NCI-H2107 (cell line): ENCODE measurements around the gene MBLAC2.
A peak's percentile ranks its signal among the peaks of the same experiment; 100 is the strongest.

Experiments used
- DNase-seq: peaks from one replicate; lab custom pipeline; 2025; lab: John Stamatoyannopoulos, UW

MBLAC2 gene

GRCh38 chr5:90474235-90475107, at the start of gene MBLAC2, which contains the start of gene POLR3G:
Gene MBLAC2, minus strand, starts transcription at chr5:90474771. Its CDS starts 479 bp downstream, at chr5:90474292.
Gene POLR3G, plus strand, starts transcription at chr5:90474864. Its CDS starts 10,704 bp downstream, at chr5:90485568.
- DNase-seq = peak; percentile 74

GRCh38 chr5:90519081-90519480, 44.5 kb upstream of the MBLAC2 start:
- peak; percentile 9 for DNase-seq

DNA sequence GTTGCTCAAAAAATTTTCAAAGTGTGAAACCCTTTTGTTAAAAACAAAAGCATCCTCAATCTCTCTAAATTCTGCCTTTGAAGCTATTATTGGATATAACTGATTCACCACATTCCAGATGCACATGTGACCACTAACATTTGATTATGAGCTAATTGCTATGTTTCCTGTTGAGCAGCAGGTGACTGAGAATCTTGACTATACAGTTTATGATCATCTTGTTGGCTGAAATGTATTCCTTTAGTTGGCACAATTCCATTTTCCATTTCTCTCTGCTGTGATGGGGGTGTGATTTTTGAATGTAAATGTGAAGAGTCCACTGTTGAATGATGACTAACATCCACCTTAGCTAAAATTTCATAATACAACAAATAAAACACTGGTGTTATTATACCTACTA, 44.1 kb upstream of the MBLAC2 start:
- DNase-seq = peak; percentile 12

- no peak for DNase-seq
Measured at GRCh38 chr5:90514520-90514919, 39.9 kb upstream of the MBLAC2 start.

DNA sequence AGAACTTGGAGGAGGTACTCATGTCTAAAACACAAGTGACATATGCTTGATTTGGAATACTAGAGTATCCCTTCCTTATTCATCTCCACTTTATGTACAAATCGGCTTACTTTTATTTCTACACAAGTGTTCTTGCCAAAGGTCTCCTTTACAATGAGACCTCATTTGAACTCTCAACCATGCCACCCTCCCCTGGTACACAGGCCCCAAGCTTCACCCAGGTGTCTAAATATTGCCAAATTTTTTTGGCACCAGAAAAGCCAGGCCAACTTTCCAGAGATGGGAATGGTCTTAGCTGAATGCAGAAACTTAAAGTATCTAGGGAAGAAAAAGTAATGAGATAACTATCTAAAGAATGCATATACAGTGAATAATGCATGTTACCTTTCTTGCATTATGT, 35.9 kb upstream of the MBLAC2 start:
- DNase-seq = no peak

GRCh38 chr5:90506221-90506620, 31.6 kb upstream of the MBLAC2 start:
- no peak for DNase-seq

DNA sequence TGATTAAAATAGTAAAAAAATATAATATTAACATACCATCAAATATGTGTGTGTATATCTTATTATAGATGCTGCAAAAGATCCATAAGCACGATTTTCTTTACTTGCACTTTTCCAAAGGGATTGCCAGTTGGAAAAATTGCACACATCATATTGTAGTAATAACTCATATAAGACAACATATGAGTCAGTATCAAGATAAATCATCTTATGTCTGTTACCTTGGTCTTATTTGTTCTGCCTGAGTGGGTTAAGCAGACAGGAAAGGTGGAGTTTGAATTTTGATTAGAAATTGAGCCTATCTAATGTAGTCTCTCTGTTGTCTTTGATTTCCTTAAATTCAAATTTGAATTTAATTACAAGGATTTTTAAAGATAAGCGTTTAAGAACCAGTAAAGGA, 30.2 kb upstream of the MBLAC2 start:
- no peak for DNase-seq

GRCh38 chr5:90503596-90503995, 29.0 kb upstream of the MBLAC2 start:
- no peak for DNase-seq

- no peak for DNase-seq
Measured at GRCh38 chr5:90495146-90495545, 20.6 kb upstream of the MBLAC2 start.

DNA sequence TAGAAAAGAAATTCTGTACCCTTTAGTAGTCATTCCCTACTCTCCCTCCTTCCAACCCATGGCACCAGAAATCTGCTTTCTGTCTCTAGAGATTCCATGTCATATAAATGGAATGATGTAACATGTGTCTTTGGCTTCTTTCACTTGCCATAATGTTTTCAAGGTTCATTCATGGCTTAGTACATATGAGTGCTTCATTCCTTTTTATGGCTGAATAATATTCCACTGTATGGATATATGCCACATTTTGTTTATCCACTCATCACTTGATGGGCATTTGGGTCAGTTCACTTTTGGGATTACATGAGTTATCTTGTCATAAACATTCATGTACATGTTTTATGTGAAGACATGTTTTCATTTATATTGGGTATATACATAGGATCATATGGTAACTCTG, 19.5 kb upstream of the MBLAC2 start:
- no peak for DNase-seq

DNA sequence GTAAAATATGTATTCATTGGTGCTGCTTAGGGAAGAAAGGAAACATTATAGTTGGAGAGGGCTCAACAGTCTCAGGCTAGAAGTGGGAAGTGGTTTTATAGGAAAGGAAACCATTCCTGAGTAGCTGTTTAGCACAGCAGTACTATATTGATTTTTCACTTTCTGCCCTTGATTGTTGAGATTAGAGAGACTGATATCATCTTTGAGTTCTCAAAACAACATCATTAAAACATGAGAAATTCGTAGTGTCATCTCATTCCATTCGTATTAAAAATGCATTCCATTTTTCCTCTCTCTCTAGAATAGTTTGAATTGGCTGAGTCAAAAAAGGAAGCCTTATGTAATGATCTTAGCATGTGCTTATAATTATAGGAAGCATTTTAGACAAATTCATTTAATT, 14.2 kb upstream of the MBLAC2 start:
- DNase-seq = no peak

GRCh38 chr5:90484540-90484939, 10.0 kb upstream of the MBLAC2 start:
- DNase-seq = no peak

- no peak for DNase-seq
Measured at GRCh38 chr5:90483206-90483605, 8.6 kb upstream of the MBLAC2 start.

GRCh38 chr5:90480699-90481098, 6.1 kb upstream of the MBLAC2 start:
- DNase-seq = no peak

DNA sequence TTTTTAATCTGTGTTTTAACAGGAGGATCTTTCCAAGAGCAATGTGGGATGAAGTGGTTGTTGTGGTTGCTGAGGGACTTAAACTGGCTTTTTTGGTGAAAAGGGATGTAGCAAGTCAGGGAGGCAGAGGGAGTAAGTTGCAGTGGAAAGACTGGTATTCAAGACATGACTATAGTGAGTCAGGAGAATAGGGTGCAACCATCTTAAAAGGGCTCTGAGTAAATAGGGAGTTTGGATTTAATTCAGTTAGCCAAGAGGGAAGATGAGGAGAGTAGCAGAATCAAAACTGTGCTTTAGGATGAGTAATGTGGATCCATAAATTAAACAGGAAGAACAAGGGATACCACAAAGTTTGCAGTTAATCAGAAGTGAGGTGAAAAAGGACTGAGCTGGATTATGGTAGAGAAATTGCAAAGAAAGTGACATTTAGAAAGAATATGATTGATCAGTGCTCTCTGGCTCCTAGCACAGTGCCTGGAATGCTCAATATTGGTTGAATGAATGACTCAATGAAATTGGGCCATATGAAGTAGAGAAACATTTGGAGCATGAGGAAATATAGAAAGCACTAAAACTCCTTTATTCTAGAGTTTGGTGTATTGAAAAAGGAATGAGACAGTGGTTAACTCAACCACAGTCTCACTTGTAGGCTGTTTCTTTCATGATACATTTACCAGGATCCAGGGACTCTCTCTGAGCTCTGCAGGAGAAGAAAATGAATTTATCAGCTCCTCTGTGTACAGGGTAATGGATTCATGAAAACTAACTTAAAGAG, 5.2 kb upstream of the MBLAC2 start:
- DNase-seq = no peak

DNA sequence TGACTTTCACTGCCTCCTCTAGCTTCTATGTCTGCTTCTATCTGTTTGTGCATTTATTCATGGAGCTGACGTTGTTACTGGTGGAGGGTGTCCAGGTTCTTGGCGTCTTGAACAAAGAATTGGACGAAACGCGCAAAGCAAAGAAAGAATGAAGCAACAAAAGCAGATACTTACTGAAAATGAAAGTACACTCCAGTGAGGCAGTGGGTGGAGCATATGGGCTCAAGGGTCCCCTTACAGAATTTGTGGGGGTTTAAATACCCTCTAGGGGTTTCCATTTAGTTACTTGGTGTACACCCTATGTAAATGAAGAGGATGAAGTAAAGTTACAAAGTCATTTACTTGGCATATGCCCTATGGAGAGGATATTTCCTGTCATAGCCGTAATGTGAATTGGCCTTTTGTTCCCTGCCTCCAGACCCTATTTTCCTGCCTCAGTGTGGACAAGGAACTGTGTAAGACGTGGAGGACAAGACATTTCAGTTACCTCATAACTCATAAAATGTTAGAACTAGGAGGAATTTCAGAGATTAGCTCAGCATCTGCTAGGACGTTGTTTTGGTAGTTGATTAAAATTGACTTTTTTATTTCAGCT, 3.1 kb upstream of the MBLAC2 start:
- DNase-seq = no peak

- DNase-seq = no peak
Measured at GRCh38 chr5:90477073-90477472, 2.5 kb upstream of the MBLAC2 start.

DNA sequence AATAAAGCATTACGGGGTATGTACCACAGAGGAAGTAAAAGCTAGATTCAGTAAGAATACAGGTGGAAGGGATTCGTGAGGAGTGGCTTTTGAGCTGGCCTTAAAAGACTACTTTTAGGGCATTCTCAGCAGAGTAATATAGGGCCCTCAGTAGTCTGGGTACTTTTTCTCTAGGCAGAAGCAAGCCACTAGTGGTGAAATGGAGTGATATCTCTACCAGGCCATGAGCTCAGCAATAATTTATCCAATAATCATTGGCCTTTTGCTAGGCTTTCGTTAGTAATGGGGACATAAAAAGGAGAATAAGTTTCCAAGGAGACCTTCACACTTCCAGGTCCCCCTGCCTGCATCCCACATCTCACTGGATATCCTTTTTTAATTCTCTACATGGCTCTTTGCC, 1.8 kb upstream of the MBLAC2 start:
- no peak for DNase-seq

DNA sequence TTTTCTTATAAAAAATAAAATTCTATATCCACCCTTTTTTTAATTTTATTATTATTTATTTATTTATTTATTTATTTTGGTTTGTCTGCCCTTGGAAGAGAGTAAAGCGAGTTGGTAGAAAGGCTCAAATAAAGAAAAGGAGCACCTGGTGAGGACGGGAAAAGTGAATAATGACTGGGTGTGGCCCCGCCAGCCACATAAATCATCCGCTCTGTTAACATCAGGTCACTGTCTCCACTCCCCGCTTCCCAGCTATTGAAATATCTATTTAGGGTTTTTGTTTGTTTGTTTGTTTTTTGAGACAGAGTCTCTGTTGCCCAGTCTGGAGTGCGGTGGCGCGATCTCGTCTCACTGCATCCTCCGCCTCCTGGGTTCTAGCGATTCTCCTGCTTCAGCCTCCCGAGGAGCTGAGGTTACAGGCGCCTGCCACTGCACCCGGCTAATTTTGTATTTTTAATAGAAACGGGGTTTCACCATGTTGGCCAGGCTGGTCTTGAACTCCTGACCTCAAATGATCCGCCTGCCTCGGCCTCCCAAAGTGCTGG, 937 bp upstream of the MBLAC2 start:
- DNase-seq = no peak

- DNase-seq = no peak
Measured at GRCh38 chr5:90473396-90474234, 956 bp downstream of the MBLAC2 start.

DNA sequence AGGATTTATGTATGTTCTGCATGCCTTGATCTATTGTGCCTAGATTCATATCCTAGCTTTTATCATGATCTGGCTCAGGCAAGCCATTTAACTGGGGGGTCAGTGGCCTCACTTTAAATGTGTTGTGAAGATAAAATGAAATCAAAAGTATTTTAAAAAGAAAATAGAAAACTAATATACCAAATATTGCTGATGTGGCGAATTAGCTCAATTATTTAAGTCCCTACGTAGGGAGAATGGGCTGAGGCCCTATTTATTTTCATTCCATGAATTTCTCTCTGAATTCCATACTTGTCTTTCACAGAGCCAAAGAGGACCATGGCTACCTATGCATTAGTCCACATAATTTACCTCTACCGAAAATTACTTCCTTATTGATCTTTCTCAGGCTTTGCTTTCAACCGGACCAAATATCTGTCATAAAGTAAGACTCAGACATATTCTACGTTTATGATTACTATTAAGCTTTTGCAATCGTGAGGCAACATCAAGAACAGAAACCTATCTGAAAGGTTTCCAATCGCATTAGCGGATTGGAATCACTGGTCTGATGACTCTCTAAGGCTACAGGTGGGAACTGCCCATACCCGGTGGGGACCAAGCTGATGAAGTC, 1.7 kb downstream of the MBLAC2 start:
- DNase-seq = no peak
